OCI-LY1 (cell line): Measurements from ENCODE around the gene CARD8.
"Not testable (repeated sequence)": the region's sequence is repeated elsewhere in the genome, so short reads cannot be mapped to it uniquely, and the experiment has no call there.

Experiments used
- H2AFZ ChIP-seq: fragments of 200-600 bp; sonication (generic), shearing (Covaris generic); 2 replicates; pipeline ENCODE4 v1.6.0; 2014; ENCODE audit warnings: antibody characterized with exemption, mild to moderate bottlenecking, low read length
- H3F3A ChIP-seq: fragments of 200-600 bp; sonication (generic), shearing (Covaris generic); 2 replicates; pipeline ENCODE4 v1.6.0; 2014; ENCODE audit warnings: mild to moderate bottlenecking, antibody characterized with exemption, low read length, moderate library complexity; ENCODE audit not compliant: insufficient read depth
- H3K27ac ChIP-seq: fragments of 200-600 bp; sonication (generic); 2 replicates; pipeline ENCODE4 v1.5.1; 2014; ENCODE audit warnings: low read length, mixed run types, mild to moderate bottlenecking, low read depth; ENCODE audit not compliant: poor library complexity, severe bottlenecking
- H3K27me3 ChIP-seq: fragments of 200-600 bp; sonication (generic); 2 replicates; pipeline ENCODE4 v1.6.0; 2014; ENCODE audit warnings: antibody characterized with exemption, mild to moderate bottlenecking, low read length, moderate library complexity; ENCODE audit not compliant: insufficient read depth
- H3K36me3 ChIP-seq: fragments of 200-600 bp; sonication (generic); 2 replicates; pipeline ENCODE4 v1.6.1; 2014; ENCODE audit warnings: mild to moderate bottlenecking, antibody characterized with exemption, low read length, moderate library complexity, mixed read lengths; ENCODE audit not compliant: insufficient read depth
- H3K4me1 ChIP-seq: fragments of 200-600 bp; sonication (generic); 2 replicates; pipeline ENCODE4 v1.5.1; 2014; ENCODE audit warnings: mild to moderate bottlenecking, low read length, moderate library complexity; ENCODE audit not compliant: insufficient read depth, severe bottlenecking
- H3K4me2 ChIP-seq: fragments of 200-600 bp; sonication (generic), shearing (Covaris generic); 2 replicates; pipeline ENCODE4 v1.6.1; 2014; ENCODE audit warnings: low read length
- H3K4me3 ChIP-seq: fragments of 200-600 bp; sonication (generic); 2 replicates; pipeline ENCODE4 v1.5.1; 2014; ENCODE audit warnings: low read length, low read depth, mild to moderate bottlenecking, mixed read lengths; ENCODE audit not compliant: poor library complexity, severe bottlenecking
- H3K79me2 ChIP-seq: fragments of 200-600 bp; shearing (Covaris generic); 2 replicates; pipeline ENCODE4 v1.6.1; 2016; ENCODE audit warnings: mixed run types, low read length, mixed read lengths; ENCODE audit not compliant: insufficient read depth
- H3K9ac ChIP-seq: fragments of 200-600 bp; sonication (generic), shearing (Covaris generic); 2 replicates; pipeline ENCODE4 v1.6.1; 2014; ENCODE audit warnings: mild to moderate bottlenecking, low read length, mixed read lengths
- H3K9me2 ChIP-seq: fragments of 200-600 bp; sonication (generic), shearing (Covaris generic); 2 replicates; pipeline ENCODE4 v1.6.1; 2014; ENCODE audit warnings: low read depth, mild to moderate bottlenecking, low read length, mixed read lengths
- H3K9me3 ChIP-seq: fragments of 200-600 bp; shearing (Covaris generic); 2 replicates; pipeline ENCODE4 v1.6.1; 2014; ENCODE audit warnings: low read length, mixed read lengths
- H4K20me1 ChIP-seq: fragments of 200-600 bp; sonication (generic), shearing (Covaris generic); 2 replicates; pipeline ENCODE4 v1.6.0; 2016; ENCODE audit warnings: mild to moderate bottlenecking, low read length; ENCODE audit not compliant: insufficient read depth
- EZH2 ChIP-seq: fragments of 200-600 bp; sonication (generic), shearing (Covaris generic); IDR thresholded peaks from 2 replicates; pipeline ENCODE4 v1.8.0; 2017; ENCODE audit warnings: borderline replicate concordance, mixed run types, mild to moderate bottlenecking, antibody characterized with exemption, low read length, moderate library complexity, mixed read lengths
- TF ChIP-seq, protein P1 (sequence below): fragments of 200-600 bp; sonication (generic), shearing (Covaris generic); IDR thresholded peaks from 2 replicates; pipeline ENCODE4 v1.5.1; 2017; ENCODE audit warnings: mild to moderate bottlenecking, antibody characterized with exemption, low read length, moderate library complexity, mixed read lengths

Gene CARD8

DNA sequence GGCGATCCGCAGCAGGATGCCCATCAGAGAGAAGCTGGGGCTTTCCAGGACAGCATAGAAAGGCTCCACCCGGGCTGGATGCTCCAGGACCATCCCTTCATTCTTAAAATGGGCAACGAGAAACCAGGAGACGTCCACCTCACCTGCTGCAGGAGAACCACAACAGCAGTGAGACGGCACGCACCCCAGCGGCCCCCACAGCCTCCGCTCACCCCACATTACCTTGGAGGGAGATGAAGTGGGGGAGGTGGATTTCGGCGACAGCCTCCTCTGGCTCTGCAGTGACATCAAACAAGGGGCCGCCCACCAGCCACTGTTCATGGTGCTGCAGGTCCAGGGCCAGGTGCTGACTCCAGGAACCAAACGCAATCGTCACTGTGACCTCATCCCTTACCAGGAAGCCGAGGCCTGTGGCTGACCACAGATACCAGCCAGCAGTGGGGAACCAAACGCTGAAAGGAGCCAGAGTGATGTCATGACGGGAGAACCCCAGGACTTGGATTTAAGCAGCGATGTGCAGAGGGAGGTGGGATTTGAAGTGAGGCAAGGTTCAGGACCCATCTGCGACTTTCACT lies 25.1 kb downstream of the CARD8 start:
- H4K20me1 ChIP-seq: no peaks in the 10 kb centered on the region
- peaks cover 87% of the 10 kb centered on the region for H3K36me3 ChIP-seq
- H3K79me2 ChIP-seq: no peaks in the 10 kb centered on the region
- no peaks in the 10 kb centered on the region for H3F3A ChIP-seq
- TF ChIP-seq, protein P1, sequence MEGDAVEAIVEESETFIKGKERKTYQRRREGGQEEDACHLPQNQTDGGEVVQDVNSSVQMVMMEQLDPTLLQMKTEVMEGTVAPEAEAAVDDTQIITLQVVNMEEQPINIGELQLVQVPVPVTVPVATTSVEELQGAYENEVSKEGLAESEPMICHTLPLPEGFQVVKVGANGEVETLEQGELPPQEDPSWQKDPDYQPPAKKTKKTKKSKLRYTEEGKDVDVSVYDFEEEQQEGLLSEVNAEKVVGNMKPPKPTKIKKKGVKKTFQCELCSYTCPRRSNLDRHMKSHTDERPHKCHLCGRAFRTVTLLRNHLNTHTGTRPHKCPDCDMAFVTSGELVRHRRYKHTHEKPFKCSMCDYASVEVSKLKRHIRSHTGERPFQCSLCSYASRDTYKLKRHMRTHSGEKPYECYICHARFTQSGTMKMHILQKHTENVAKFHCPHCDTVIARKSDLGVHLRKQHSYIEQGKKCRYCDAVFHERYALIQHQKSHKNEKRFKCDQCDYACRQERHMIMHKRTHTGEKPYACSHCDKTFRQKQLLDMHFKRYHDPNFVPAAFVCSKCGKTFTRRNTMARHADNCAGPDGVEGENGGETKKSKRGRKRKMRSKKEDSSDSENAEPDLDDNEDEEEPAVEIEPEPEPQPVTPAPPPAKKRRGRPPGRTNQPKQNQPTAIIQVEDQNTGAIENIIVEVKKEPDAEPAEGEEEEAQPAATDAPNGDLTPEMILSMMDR: no peak
- no peak for TF ChIP-seq EZH2
- H3K4me1 ChIP-seq: no peaks in the 10 kb centered on the region
- H3K9me3 ChIP-seq: no peaks in the 10 kb centered on the region
- H3K27me3 ChIP-seq: no peaks in the 10 kb centered on the region
- H3K4me3 ChIP-seq: no peak overlapping the region
- H3K27ac ChIP-seq: no peak overlapping the region
- H3K9ac ChIP-seq: no peak overlapping the region
- no peak overlapping the region for H2AFZ ChIP-seq
- H3K4me2 ChIP-seq: no peak overlapping the region
- H3K9me2 ChIP-seq: no peaks in the 10 kb centered on the region

DNA sequence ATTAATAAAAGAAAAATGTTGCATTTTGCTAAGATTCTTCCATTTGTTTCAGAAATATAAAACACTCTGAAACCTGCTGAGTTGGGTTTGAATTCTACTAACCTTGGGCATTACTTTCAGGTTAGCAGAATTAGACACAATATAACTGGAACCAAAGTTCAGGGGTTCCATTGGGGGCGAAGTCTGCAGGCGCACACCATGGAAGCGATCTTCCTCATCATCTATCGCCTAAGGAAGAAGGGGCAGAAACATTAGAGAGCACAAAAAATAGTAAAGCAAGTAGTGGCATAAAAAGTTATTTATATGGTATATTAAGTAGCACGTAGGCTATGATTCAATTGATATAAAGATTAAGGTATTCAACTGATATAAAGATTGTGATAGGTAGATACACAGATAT lies 34.1 kb downstream of the CARD8 start:
- no peak overlapping the region for H2AFZ ChIP-seq
- no peak overlapping the region for H3K4me3 ChIP-seq
- H3K36me3 ChIP-seq: peaks cover 54% of the 10 kb centered on the region; the same call in 1 of the 2 replicates
- no peaks in the 10 kb centered on the region for H4K20me1 ChIP-seq
- H3K79me2 ChIP-seq: no peaks in the 10 kb centered on the region
- TF ChIP-seq EZH2: no peak
- TF ChIP-seq, protein P1: no peak
- no peaks in the 10 kb centered on the region for H3K9me3 ChIP-seq
- H3F3A ChIP-seq: no peaks in the 10 kb centered on the region; the same call in 1 of the 2 replicates
- no peak overlapping the region for H3K4me2 ChIP-seq
- H3K27me3 ChIP-seq: no peaks in the 10 kb centered on the region
- no peak overlapping the region for H3K27ac ChIP-seq
- no peaks in the 10 kb centered on the region for H3K4me1 ChIP-seq
- no peaks in the 10 kb centered on the region for H3K9me2 ChIP-seq
- no peak overlapping the region for H3K9ac ChIP-seq

DNA sequence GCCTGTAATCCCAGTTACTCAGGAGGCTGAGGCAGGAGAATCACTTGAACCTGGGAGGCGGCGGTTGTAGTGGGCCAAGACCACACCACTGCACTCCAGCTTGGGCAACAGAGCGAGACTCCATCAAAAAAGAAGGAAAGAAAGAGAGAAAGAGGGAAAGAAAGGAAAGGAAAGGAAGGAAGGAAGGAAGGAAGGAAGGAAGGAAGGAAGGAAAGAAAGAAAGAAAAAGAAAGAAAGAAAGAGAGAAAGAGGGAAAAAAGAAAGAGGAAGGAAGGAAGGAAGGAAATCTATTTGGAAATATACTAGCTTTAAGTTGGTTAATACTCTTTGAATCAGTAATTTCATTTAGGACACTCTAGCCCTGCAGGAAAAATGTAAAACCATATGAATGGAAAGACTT lies 34.9 kb downstream of the CARD8 start:
- H3K9me3 ChIP-seq: not testable (repeated sequence)

DNA sequence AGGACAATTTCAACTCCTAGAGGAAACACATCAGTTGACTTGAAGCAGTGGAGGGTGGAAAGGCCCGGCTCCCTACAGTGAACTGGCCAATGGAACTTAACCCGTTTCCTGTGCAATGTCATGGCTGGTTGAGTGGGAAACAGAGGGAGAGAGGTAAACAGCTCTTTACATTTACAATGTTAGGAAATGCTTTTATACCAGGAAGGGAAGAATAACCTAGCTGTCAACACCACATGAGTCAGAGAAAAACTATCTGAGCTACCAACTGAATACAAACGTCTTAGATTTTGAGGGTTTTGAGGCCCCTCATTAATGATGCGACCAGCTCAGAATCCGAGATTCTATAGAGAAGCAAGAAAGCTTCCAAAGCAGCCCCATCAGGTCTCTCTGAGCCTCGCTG lies 36.7 kb downstream of the CARD8 start:
- no peak overlapping the region for H3K4me2 ChIP-seq
- H3K4me1 ChIP-seq: no peaks in the 10 kb centered on the region
- no peaks in the 10 kb centered on the region for H3K79me2 ChIP-seq
- H3K27me3 ChIP-seq: no peaks in the 10 kb centered on the region
- H4K20me1 ChIP-seq: no peaks in the 10 kb centered on the region
- H3K36me3 ChIP-seq: peaks cover 59% of the 10 kb centered on the region; the same call in 1 of the 2 replicates
- H3K9me2 ChIP-seq: no peaks in the 10 kb centered on the region
- no peaks in the 10 kb centered on the region; the same call in 1 of the 2 replicates for H3F3A ChIP-seq
- no peaks in the 10 kb centered on the region for H3K9me3 ChIP-seq
- no peak overlapping the region for H2AFZ ChIP-seq
- no peak overlapping the region for H3K27ac ChIP-seq
- no peak overlapping the region for H3K4me3 ChIP-seq
- TF ChIP-seq, protein P1: no peak
- TF ChIP-seq EZH2: no peak
- H3K9ac ChIP-seq: no peak overlapping the region

More for the DNA sequence above, 34.9 kb downstream of the CARD8 start:
- not testable (repeated sequence) for H3K9ac ChIP-seq, H3K27me3 ChIP-seq, H4K20me1 ChIP-seq, H3F3A ChIP-seq, H3K4me1 ChIP-seq, H3K4me2 ChIP-seq, H3K27ac ChIP-seq, H3K4me3 ChIP-seq, H2AFZ ChIP-seq, H3K9me2 ChIP-seq, H3K79me2 ChIP-seq
- H3K36me3 ChIP-seq: peaks cover 56% of the 10 kb centered on the region; the same call in 1 of the 2 replicates
